ENCODE measurements around the gene DSTN.

The DSTN gene

GRCh38 chr20:17625246-17626051 is 55.6 kb downstream of the DSTN start:
- no peak for DNase-seq

- no peak for DNase-seq
These were observed 56.5 kb downstream of the DSTN start for GRCh38 chr20:17626217-17627007.

DNA sequence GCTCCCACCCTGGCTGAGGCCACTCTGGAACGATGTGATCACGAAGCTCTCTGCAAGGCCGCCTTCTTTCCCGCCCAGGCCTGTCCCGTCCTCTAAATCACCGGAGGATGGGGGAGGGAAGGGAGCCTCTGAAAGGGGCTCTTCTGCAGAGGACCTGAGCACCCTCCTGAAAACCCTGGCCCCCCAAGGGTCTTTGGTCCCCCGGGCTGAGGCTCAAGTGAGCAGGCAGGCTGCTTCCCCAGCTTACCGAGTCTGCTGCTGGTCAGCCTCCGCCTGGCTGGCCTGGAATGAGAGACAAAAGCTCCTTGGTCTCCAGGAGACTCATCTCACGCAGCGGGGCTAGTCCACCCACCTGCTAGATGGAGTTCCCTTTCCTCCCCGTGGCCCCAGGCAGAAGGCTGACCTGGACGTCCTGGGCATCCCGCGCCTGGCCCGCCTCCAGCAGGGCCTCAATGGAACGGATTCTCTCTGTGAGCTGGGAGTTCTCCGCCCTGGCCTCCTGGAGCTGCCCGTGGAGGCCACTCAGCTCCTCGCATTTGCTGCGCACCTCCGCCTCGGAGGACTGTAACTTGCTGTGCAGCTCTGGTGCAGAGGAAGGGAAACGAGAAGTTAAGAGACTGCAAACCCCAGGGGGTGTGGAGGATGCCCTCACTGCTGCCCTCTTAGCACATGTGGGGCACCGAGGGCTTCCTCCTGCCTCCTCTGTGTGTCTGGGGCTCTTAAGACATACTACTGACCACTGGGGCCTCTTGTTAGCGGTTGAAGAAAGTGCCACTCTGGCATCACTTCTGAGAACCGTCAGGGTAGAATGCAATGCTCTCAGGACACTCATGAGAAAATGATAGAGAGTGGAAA is 57.5 kb downstream of the DSTN start:
- DNase-seq: no peak

GRCh38 chr20:17628101-17628841 is 58.4 kb downstream of the DSTN start:
- DNase-seq: no peak

- DNase-seq: no peak
These were observed 59.1 kb downstream of the DSTN start for GRCh38 chr20:17629025-17629424.

DNA sequence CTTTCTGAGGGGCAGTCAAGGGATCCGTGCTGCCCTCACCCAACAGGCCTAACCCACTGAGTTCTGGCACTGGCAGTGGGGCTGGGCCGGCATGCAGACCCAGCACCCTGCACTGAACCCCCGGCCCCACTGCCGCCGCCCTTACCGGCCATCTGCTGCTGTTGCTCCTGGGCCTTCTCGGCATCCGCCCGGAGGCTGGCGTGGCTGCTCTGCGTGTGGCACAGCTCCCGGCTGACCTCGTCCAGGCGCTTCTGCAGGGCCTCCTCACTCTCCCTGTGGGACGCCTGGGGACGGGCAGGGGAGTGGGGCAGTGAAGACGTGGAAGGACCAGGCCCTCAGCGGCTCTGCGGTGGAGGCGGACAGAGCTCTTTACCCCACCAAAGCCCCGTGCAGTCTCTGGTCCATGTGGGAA is 59.8 kb downstream of the DSTN start:
- no peak for DNase-seq

GRCh38 chr20:17630151-17630805 is 60.4 kb downstream of the DSTN start:
- no peak for DNase-seq

GRCh38 chr20:17630806-17631195 is 60.9 kb downstream of the DSTN start:
- DNase-seq: no peak

- no peak for DNase-seq
These were observed 61.9 kb downstream of the DSTN start for GRCh38 chr20:17631576-17632319.

GRCh38 chr20:17633221-17633849 is 63.5 kb downstream of the DSTN start:
- DNase-seq: no peak

DNA sequence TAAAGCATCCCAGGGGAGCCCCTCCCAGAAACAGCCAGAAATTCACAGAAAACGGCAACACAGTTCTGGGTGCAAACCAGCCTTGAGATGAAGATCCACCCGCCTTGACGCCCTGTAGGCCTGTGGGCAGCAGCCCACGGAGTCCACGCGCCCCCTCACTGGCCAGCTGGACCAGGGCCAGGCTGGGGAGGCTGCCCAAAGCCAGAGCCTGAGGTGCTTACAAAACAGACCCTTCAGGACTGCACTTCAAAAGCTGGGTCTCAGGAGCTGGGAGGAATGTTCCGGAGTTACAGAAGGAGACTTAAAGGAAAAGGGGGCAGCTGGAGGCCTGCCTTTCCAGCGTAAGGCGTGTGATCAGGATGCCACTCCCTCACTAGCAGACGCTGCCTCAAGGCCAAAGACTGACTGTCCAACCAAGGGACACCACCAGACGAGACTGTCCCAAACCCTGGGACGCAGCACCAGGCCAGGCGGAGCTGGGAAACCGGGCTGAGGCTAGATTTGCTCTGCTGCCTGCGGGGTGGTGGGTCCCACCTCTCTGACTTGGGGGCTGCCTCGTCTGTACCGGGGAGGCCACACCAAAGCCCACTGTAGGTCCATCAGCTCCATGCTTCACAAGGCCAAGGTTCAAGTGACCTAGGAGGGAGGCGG is 64.1 kb downstream of the DSTN start:
- no peak for DNase-seq

DNA sequence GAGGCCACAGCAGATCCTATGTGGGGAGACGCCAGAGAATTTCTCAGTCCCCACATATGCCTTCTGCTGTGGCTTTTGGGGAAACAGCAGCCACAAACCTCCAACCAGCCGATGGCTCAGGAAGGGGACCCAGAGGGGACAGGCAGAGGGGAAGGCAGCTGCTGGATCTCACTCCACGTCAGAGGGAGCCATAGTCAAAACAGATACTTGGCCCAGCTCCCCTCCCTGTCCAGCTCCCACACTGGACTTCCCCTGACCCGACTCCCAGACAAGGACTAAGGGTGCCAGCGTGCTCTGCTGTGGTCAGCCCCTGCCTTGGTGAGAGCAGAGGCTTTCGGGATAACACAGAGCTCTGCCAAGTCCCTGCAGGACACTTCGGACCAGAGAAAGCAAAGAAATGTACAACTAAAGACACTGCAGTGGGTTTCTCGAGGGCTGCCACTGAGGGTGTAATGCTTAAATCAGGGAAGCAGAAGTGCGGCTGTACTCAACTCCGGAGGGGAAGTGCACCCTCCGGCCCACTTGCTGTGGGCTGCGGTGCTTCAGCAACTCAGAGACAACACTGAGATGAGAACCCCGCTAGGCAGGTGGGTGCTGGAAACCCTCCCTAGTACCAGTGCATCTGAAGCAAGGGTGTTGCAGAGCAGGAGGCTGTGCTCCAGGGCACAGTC is 64.9 kb downstream of the DSTN start:
- DNase-seq: no peak

DNA sequence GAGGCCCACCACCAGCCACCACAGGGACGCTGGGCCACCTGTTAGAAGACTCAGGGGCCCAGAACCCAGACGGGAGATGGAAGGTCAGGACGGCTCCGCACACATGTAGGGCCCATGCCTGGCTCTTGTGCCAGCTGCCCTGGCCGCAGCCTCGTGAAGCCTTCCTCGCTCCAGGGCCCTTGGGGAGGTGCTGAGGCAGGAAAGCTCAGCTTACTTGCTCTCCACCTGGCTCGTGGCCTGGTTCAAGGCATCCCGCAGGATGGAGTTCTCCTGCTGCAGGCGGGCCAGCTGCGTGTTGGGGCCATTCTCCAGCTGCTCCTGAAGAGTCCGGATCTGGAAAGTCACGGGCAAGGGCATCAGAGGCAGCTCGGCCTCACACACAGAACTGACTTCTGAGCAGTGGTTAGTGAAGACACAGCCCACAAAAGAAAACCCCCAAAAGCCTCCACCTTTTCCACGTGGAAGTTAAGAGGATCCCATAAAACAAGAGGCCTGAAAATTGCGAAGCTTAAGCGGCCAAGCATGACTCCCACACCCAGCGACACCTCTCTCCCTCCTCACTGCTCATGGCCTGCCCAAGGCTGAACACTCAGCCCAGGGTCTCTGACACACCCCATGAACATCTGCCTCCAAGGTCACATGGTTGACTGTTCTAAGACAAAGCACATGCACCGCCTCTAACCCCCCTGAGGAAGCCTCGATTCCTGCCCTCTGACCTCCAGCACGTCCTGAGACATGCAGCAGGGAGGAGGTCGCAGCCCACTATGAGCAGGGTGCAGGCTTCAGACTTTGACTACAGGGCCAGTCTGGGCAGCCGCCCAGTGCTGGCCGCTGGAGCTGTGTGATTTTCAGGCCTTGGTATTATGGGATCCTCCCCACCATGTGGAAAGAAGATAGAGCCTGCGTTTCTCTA is 65.7 kb downstream of the DSTN start:
- DNase-seq: no peak

DNA sequence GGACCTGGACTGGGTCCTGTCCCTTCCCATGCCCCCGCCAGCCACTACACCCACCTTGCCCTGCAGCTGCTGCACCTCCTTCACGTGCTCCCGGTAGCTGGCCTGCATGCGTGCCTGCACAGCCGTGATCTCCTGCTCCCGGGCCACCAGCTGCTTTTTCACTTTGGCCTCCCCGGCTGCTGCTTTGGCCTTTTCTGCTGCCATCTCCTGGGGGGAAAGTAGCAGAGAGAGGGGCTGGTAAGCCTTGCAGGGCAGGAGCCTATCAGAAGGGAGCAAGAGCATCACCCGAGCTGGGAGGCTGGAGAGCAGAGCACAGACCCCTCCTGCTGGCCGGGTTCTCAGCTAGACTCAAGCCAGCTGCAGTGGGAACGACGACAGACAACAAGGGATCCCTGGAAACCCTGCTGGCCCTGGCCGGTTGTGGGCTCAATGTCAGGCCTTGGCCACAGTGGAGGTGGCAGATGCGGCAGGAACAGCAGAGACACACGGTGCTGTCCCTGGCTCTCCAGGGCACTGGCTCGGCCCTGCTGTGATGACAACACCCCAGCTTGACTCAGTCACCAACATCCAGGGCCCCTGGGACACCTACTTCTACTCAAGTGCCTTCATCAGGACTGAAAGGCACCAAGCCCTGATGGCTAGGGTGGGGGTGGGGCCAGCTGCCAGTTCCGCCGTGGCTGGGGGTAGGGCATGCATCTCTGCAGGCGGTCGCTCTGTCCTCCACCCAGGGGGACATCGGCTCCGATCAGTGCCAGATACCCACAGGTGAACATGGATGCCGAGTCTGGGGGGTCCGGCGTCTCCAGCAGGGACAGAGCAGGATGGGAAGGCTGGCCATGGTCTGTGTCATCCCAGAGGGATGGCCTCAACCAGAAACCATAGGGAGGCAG is 66.9 kb downstream of the DSTN start:
- DNase-seq: no peak

- DNase-seq: no peak
These were observed 67.5 kb downstream of the DSTN start for GRCh38 chr20:17637413-17637780.

DNA sequence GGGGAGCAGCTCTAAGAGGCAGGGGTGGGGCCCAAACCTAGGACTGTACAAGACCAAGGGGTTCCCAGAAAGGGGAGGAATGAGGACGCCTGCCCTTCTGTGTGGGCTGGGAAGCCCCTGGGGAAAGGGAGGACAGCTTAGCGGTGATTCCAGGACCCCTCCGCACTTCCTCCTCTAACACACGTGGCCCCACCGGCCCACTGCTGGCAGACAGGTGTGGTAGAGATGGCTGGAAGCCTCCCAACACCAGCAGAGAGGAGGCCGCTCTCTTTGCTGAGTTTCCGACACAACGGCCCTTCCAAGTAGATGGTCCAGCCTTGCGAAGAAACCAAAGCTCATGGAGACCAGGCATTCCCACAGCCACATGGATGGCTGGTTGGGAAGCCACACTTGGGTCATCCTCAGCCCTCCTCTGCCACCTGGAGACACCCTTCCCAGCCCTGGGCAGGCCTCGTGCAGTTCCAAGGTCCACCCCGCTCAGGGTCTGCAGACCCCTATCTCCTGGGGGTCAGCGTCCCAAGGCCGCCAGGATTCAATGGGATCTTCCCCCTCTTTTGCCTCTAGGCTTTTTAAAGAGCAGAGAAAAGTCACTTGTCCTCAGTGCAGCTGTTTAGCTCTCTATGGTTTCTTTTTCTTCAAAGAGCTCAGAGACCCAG is 68.2 kb downstream of the DSTN start:
- DNase-seq: no peak

Measured in T-helper 2 cell (primary cell).